ENCODE results near the gene EPS15. TPM values are rescaled to one million over a fixed set of nuclear protein-coding genes. Genes with fewer than 3 reads are reported as not detected.

EPS15 gene
- total RNA-seq, 1 experiment from 2014 or later = 26.3 TPM

- Histone ChIP-seq H3K4me2 (ENCODE audit: low read length) (no peak overlapping the region), H3K9me2 (replicated peaks; ENCODE audit: low read length) (no peaks in the 10 kb centered on the region), H2AFZ (ENCODE audit: low read length) (no peak overlapping the region), H3K27ac (ENCODE audit: low read length) (no peak overlapping the region), H3K4me1 (ENCODE audit: insufficient read depth, low read length) (no peaks in the 10 kb centered on the region), H3K4me3 (ENCODE audit: low read length) (no peak overlapping the region), H3F3A (ENCODE audit: low read length, unreplicated experiment) (no peaks in the 10 kb centered on the region), H3K79me2 (ENCODE audit: low read length) (no peaks in the 10 kb centered on the region), H3K27me3 (ENCODE audit: low read length) (no peaks in the 10 kb centered on the region), H3K9me3 (ENCODE audit: low read length) (no peaks in the 10 kb centered on the region), H4K20me1 (ENCODE audit: low read length) (no peaks in the 10 kb centered on the region), H3K36me3 (ENCODE audit: low read depth, low read length) (peaks cover 7% of the 10 kb centered on the region; the same call in 1 of the 2 replicates), H3K9ac (ENCODE audit: low read length) (no peak overlapping the region)
- POLR2A ChIA-PET (ENCODE audit: unreplicated experiment) = no interaction called here
- CTCF ChIA-PET = no interaction called here
- intact Hi-C loops (cut with micrococcal nuclease) = no loop called here
- TF ChIP-seq EZH2phosphoT487 (IDR thresholded peaks at IDR 0.05; ENCODE audit: borderline replicate concordance, low read length) = no peak
- TF ChIP-seq CTCF (conservative IDR thresholded peaks at IDR 0.05; ENCODE audit: low read depth, low read length) = no peak
- TF ChIP-seq EZH2 (IDR thresholded peaks at IDR 0.05; ENCODE audit: low read length, unreplicated experiment) = no peak
- DNase-seq (no peak), ATAC-seq (no peak)
- BruUV-seq (replicated peaks) = no TSS peak
These were observed 149.9 kb downstream of the EPS15 start for GRCh38 chr1:51369171-51369570.

- intact Hi-C loops (cut with micrococcal nuclease) = no loop called here
- POLR2A ChIA-PET (ENCODE audit: unreplicated experiment) = interaction anchor here (0.6 kb wide), 1 partner anchor 30 kb away, joined by 6 read pairs; no protein-coding TSS in a partner anchor
- Histone ChIP-seq H3K9ac (ENCODE audit: low read length) (no peak overlapping the region), H3K4me3 (ENCODE audit: low read length) (no peak overlapping the region), H3K36me3 (ENCODE audit: low read depth, low read length) (peaks cover 7% of the 10 kb centered on the region; the same call in 1 of the 2 replicates), H3F3A (ENCODE audit: low read length, unreplicated experiment) (no peaks in the 10 kb centered on the region), H3K27me3 (ENCODE audit: low read length) (no peaks in the 10 kb centered on the region), H3K9me3 (ENCODE audit: low read length) (no peaks in the 10 kb centered on the region), H2AFZ (ENCODE audit: low read length) (no peak overlapping the region), H3K9me2 (replicated peaks; ENCODE audit: low read length) (no peaks in the 10 kb centered on the region), H3K4me1 (ENCODE audit: insufficient read depth, low read length) (no peaks in the 10 kb centered on the region), H3K79me2 (ENCODE audit: low read length) (no peaks in the 10 kb centered on the region), H3K27ac (ENCODE audit: low read length) (no peak overlapping the region), H3K4me2 (ENCODE audit: low read length) (no peak overlapping the region), H4K20me1 (ENCODE audit: low read length) (no peaks in the 10 kb centered on the region)
- BruUV-seq (replicated peaks) = no TSS peak
- DNase-seq = no peak
- no peak for TF ChIP-seq EZH2 (IDR thresholded peaks at IDR 0.05; ENCODE audit: low read length, unreplicated experiment)
- TF ChIP-seq EZH2phosphoT487 (IDR thresholded peaks at IDR 0.05; ENCODE audit: borderline replicate concordance, low read length) = no peak
- no peak for TF ChIP-seq CTCF (conservative IDR thresholded peaks at IDR 0.05; ENCODE audit: low read depth, low read length)
- ATAC-seq = no peak
- CTCF ChIA-PET = no interaction called here
These were observed 153.3 kb downstream of the EPS15 start for GRCh38 chr1:51365774-51366173.

- Histone ChIP-seq H2AFZ (ENCODE audit: low read length) (no peak overlapping the region), H3F3A (ENCODE audit: low read length, unreplicated experiment) (no peaks in the 10 kb centered on the region), H3K9me3 (ENCODE audit: low read length) (no peaks in the 10 kb centered on the region), H3K36me3 (ENCODE audit: low read depth, low read length) (peaks cover 12% of the 10 kb centered on the region), H3K4me2 (ENCODE audit: low read length) (no peak overlapping the region), H3K9ac (ENCODE audit: low read length) (no peak overlapping the region), H3K27ac (ENCODE audit: low read length) (no peak overlapping the region), H4K20me1 (ENCODE audit: low read length) (no peaks in the 10 kb centered on the region), H3K79me2 (ENCODE audit: low read length) (no peaks in the 10 kb centered on the region), H3K27me3 (ENCODE audit: low read length) (no peaks in the 10 kb centered on the region), H3K9me2 (replicated peaks; ENCODE audit: low read length) (no peaks in the 10 kb centered on the region), H3K4me3 (ENCODE audit: low read length) (no peak overlapping the region), H3K4me1 (ENCODE audit: insufficient read depth, low read length) (no peaks in the 10 kb centered on the region)
- DNase-seq = no peak
- no peak for TF ChIP-seq EZH2phosphoT487 (IDR thresholded peaks at IDR 0.05; ENCODE audit: borderline replicate concordance, low read length)
- TF ChIP-seq EZH2 (IDR thresholded peaks at IDR 0.05; ENCODE audit: low read length, unreplicated experiment) = no peak
- TF ChIP-seq CTCF (conservative IDR thresholded peaks at IDR 0.05; ENCODE audit: low read depth, low read length) = no peak
- ChIA-PET POLR2A (ENCODE audit: unreplicated experiment) (no interaction called here), CTCF (no interaction called here)
- no peak for ATAC-seq
- intact Hi-C loops (cut with micrococcal nuclease) = no loop called here
- BruUV-seq (replicated peaks) = no TSS peak
These were observed 159.2 kb downstream of the EPS15 start for GRCh38 chr1:51359879-51360278.
